Esophagus muscularis mucosa (tissue), 4 donors: Measurements from ENCODE around the gene CDK14. TPM values are rescaled to one million over a fixed set of nuclear protein-coding genes. Genes with fewer than 3 reads are reported as not detected.
A peak's percentile ranks its signal among the peaks of the same experiment; 100 is the strongest.

ENCODE experiments used
- DNase-seq: peaks from one replicate; pipeline ENCODE4 v3.0.0-alpha.2; 2017; ENCODE audit errors: extremely low spot score
- H3K27ac ChIP-seq, 4 donors: fragments of 200-600 bp; sonication (generic); replicated peaks in 1 of 4; 1 replicate in 3 of 4; 2 replicates in 1 of 4; pipeline ENCODE4 v1.5.1; 2016 to 2019; ENCODE audit warnings: mild to moderate bottlenecking in 1 of 4
- H3K27me3 ChIP-seq, 4 donors: fragments of 200-600 bp; sonication (generic); one replicate each; pipeline versions ENCODE4 v1.5.1 to v1.6.0; 2016 to 2019
- H3K36me3 ChIP-seq, 4 donors: fragments of 200-600 bp; sonication (generic); one replicate each; pipeline ENCODE4 v1.5.1; 2016 to 2019
- H3K4me1 ChIP-seq, 4 donors: fragments of 200-600 bp; sonication (generic); one replicate each; pipeline ENCODE4 v1.5.1; 2016 to 2019
- H3K4me3 ChIP-seq, 4 donors: fragments of 200-600 bp; sonication (generic); 1 replicate in 2 of 4; 2 replicates in 2 of 4; pipeline ENCODE4 v1.5.1; 2016 to 2019; ENCODE audit warnings: mild to moderate bottlenecking in 4 of 4, moderate library complexity in 1 of 4
- H3K9me3 ChIP-seq, 4 donors: fragments of 200-600 bp; sonication (generic); 1 replicate in 3 of 4; 2 replicates in 1 of 4; pipeline ENCODE4 v1.5.1; 2016 to 2019
- CTCF ChIP-seq, 3 experiments: fragments of 200-600 bp in 2 of 3; fragments of 450-650 bp in 1 of 3; sonication (generic) in 2 of 3; IDR thresholded peaks; one replicate each; pipeline ENCODE4 v1.5.1; 2017 to 2019; ENCODE audit warnings: antibody characterized with exemption in 3 of 3, mild to moderate bottlenecking in 2 of 3, moderate library complexity in 1 of 3
- EP300 ChIP-seq: sonication (generic); formaldehyde crosslinking; IDR thresholded peaks from one replicate; pipeline ENCODE4 v1.6.1; 2017; ENCODE audit warnings: antibody characterized with exemption
- POLR2A ChIP-seq: fragments of 450-650 bp; IDR thresholded peaks from one replicate; pipeline ENCODE4 v1.6.1; 2017; ENCODE audit warnings: antibody characterized with exemption, moderate library complexity, mild to moderate bottlenecking, low read depth
- POLR2AphosphoS5 ChIP-seq, 2 donors: sonication (generic); formaldehyde crosslinking; IDR thresholded peaks; one replicate each; pipeline ENCODE4 v1.6.1; 2017; ENCODE audit warnings: antibody characterized with exemption in 2 of 2
- WGBS: methylation state at CpG from one replicate; pipeline ENCODE4 v1.1.5; 2018; 5-methylcytosine and 5-hydroxymethylcytosine counted together
- intact Hi-C: fragments of 100-400 bp; cut with DNase I; formaldehyde crosslinking; loops from one replicate; pipeline ENCODE4 v1.15.1; 2023
- total RNA-seq, 4 donors: library from RNA; depleted of rRNA; stranded (reverse); fragments of >200 nt; gene quantifications; one replicate each; pipeline versions ENCODE4 v1.1.0 to v1.2.1, GENCODE V29; 2016

The CDK14 gene
- total RNA-seq, 4 donors from 2014 or later: 9.6 to 17.7 (median 14.3) TPM

GRCh38 chr7:91240376-91240941, 644.3 kb downstream of the CDK14 start:
- no peak for DNase-seq

GRCh38 chr7:91242097-91242844, 646.1 kb downstream of the CDK14 start:
- TF ChIP-seq POLR2AphosphoS5 (IDR thresholded peaks at IDR 0.05) (no peak), POLR2A (no peak), CTCF (IDR thresholded peaks at IDR 0.05) (no peak), EP300 (no peak)
- no peaks in the 10 kb centered on the region for H3K36me3 ChIP-seq
- peaks cover 0 to 9% (median 8%) of the 10 kb centered on the region in 4 donors for H3K4me1 ChIP-seq
- no peak for DNase-seq
- H3K9me3 ChIP-seq: no peaks in the 10 kb centered on the region
- no peak overlapping the region for H3K4me3 ChIP-seq
- 85% methylated on average over 8 of the region's 8 CpGs for WGBS
- no peak overlapping the region for H3K27ac ChIP-seq
- intact Hi-C loops: no loop called here
- no peaks in the 10 kb centered on the region for H3K27me3 ChIP-seq

More at GRCh38 chr7:91240376-91240941, 644.3 kb downstream of the CDK14 start:
- H3K27ac ChIP-seq: peak overlapping the region in 2 of 4 donors; percentile 24 to 33
- no peak overlapping the region for H3K4me3 ChIP-seq
- H3K27me3 ChIP-seq: no peaks in the 10 kb centered on the region
- no peaks in the 10 kb centered on the region for H3K36me3 ChIP-seq
- WGBS: 53% methylated on average over 2 of the region's 2 CpGs
- intact Hi-C loops: no loop called here
- no peak for TF ChIP-seq CTCF (IDR thresholded peaks at IDR 0.05)
- TF ChIP-seq EP300: no peak
- TF ChIP-seq POLR2AphosphoS5 (IDR thresholded peaks at IDR 0.05): no peak
- no peak for TF ChIP-seq POLR2A
- H3K9me3 ChIP-seq: no peaks in the 10 kb centered on the region
- H3K4me1 ChIP-seq: peaks cover 0 to 9% (median 8%) of the 10 kb centered on the region in 4 donors

GRCh38 chr7:91243591-91244301, 647.6 kb downstream of the CDK14 start:
- no peak for DNase-seq
- TF ChIP-seq EP300 (no peak), CTCF (IDR thresholded peaks at IDR 0.05) (no peak), POLR2AphosphoS5 (IDR thresholded peaks at IDR 0.05) (no peak), POLR2A (no peak)
- no peaks in the 10 kb centered on the region for H3K36me3 ChIP-seq
- H3K4me3 ChIP-seq: no peak overlapping the region
- peaks cover 0 to 9% (median 8%) of the 10 kb centered on the region in 4 donors for H3K4me1 ChIP-seq
- no peaks in the 10 kb centered on the region for H3K9me3 ChIP-seq
- no peaks in the 10 kb centered on the region for H3K27me3 ChIP-seq
- WGBS: 84% methylated on average over 6 of the region's 6 CpGs
- intact Hi-C loops: no loop called here
- no peak overlapping the region for H3K27ac ChIP-seq

- H3K27ac ChIP-seq: no peak overlapping the region
- intact Hi-C loops: no loop called here
- H3K36me3 ChIP-seq: no peaks in the 10 kb centered on the region
- peak; percentile 34 for DNase-seq
- H3K9me3 ChIP-seq: no peaks in the 10 kb centered on the region
- TF ChIP-seq EP300: no peak
- TF ChIP-seq CTCF (IDR thresholded peaks at IDR 0.05): no peak
- no peaks in the 10 kb centered on the region for H3K27me3 ChIP-seq
- no peaks in the 10 kb centered on the region for H3K4me1 ChIP-seq
- H3K4me3 ChIP-seq: no peak overlapping the region
Observed at GRCh38 chr7:91247500-91247899, 651.4 kb downstream of the CDK14 start.
